HTR-8/SVneo (cell line): ENCODE results near the gene LAMC2.

Experiments
- DNase-seq: peaks from one replicate; pipeline ENCODE4 v3.0.0; 2011; ENCODE audit warnings: low spot score, mixed read lengths; ENCODE audit not compliant: insufficient read length
- FAIRE-seq: peaks from 2 replicates; lab custom pipeline; 2011; peaks lifted over from hg19 to GRCh38; lab: Jason Lieb, UNC

Gene LAMC2

GRCh38 chr1:183166454-183166853 lies 19.6 kb upstream of the LAMC2 start:
- DNase-seq: no peak
- no peak for FAIRE-seq

GRCh38 chr1:183167676-183168075 lies 18.4 kb upstream of the LAMC2 start:
- no peak for FAIRE-seq
- DNase-seq: no peak

- FAIRE-seq (no peak), DNase-seq (no peak)
These were observed 17.8 kb upstream of the LAMC2 start for GRCh38 chr1:183168308-183168707.

GRCh38 chr1:183173828-183174227 lies 12.2 kb upstream of the LAMC2 start:
- FAIRE-seq: no peak
- DNase-seq: no peak

GRCh38 chr1:183175631-183176030 lies 10.4 kb upstream of the LAMC2 start:
- FAIRE-seq (no peak), DNase-seq (no peak)

GRCh38 chr1:183178545-183178944 lies 7.5 kb upstream of the LAMC2 start:
- FAIRE-seq: no peak
- DNase-seq: no peak

GRCh38 chr1:183179033-183179432 lies 7.0 kb upstream of the LAMC2 start:
- FAIRE-seq: no peak

GRCh38 chr1:183180218-183180617 lies 5.8 kb upstream of the LAMC2 start:
- peak; percentile 40 for DNase-seq
- FAIRE-seq: no peak

More at GRCh38 chr1:183179033-183179432, 7.0 kb upstream of the LAMC2 start:
- no peak for DNase-seq

- FAIRE-seq (no peak), DNase-seq (peak; percentile 38)
These were observed 5.4 kb upstream of the LAMC2 start for GRCh38 chr1:183180634-183181056.

GRCh38 chr1:183186841-183187240 lies 777 bp downstream of the LAMC2 start:
- no peak for FAIRE-seq
- no peak for DNase-seq

- DNase-seq (no peak), FAIRE-seq (no peak)
These were observed 2.2 kb downstream of the LAMC2 start for GRCh38 chr1:183188240-183188639.

- DNase-seq: peak; percentile 46
- no peak for FAIRE-seq
These were observed 5.8 kb downstream of the LAMC2 start for GRCh38 chr1:183191833-183192232.

- DNase-seq: no peak
These were observed 8.0 kb downstream of the LAMC2 start for GRCh38 chr1:183193963-183194525.

GRCh38 chr1:183194527-183195141 lies 8.6 kb downstream of the LAMC2 start:
- no peak for FAIRE-seq
- no peak for DNase-seq

More at GRCh38 chr1:183193963-183194525, 8.0 kb downstream of the LAMC2 start:
- FAIRE-seq: no peak

- DNase-seq (peak; percentile 25), FAIRE-seq (no peak)
These were observed 9.1 kb downstream of the LAMC2 start for GRCh38 chr1:183195142-183195574.

- DNase-seq (no peak), FAIRE-seq (no peak)
These were observed 11.7 kb downstream of the LAMC2 start for GRCh38 chr1:183197762-183198161.

GRCh38 chr1:183198463-183198862 lies 12.4 kb downstream of the LAMC2 start:
- FAIRE-seq: peak; percentile 80
- DNase-seq: peak; percentile 25

GRCh38 chr1:183199304-183199703 lies 13.2 kb downstream of the LAMC2 start:
- DNase-seq (no peak), FAIRE-seq (no peak)

GRCh38 chr1:183200451-183200850 lies 14.4 kb downstream of the LAMC2 start:
- DNase-seq (no peak), FAIRE-seq (no peak)

GRCh38 chr1:183203094-183203493 lies 17.0 kb downstream of the LAMC2 start:
- DNase-seq (no peak), FAIRE-seq (no peak)

- DNase-seq: no peak
- FAIRE-seq: no peak
These were observed 19.2 kb downstream of the LAMC2 start for GRCh38 chr1:183205196-183205781.
